HG03175 (cell line): ENCODE data around the gene SEC14L6.

Source experiments
- ATAC-seq: cut with Tn5 transposase; IDR thresholded peaks from one replicate; pipeline ENCODE4 v1.9.1; 2021; ENCODE audit warnings: mild to moderate bottlenecking, moderate library complexity; ENCODE audit not compliant: unreplicated experiment

The SEC14L6 gene

DNA sequence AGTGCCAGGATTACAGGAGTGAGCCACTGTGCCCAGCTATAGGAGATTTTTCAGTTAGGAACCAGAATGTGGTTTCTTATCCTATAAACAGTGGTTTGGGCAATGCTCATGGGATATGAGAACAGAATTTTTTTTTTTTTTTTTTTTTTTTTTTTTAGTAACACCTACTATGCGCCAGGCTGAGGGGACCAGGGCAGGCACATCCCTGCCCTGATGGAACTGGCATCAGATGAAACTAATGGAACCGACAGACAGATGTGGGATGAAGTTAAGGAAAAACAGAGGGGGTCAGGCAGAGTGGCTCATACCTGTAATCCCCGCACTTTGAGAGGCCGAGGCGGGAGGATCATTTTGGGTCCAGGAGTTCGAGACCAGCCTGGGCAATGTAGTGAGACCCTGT, 45.9 kb downstream of the SEC14L6 start:
- no peak for ATAC-seq

DNA sequence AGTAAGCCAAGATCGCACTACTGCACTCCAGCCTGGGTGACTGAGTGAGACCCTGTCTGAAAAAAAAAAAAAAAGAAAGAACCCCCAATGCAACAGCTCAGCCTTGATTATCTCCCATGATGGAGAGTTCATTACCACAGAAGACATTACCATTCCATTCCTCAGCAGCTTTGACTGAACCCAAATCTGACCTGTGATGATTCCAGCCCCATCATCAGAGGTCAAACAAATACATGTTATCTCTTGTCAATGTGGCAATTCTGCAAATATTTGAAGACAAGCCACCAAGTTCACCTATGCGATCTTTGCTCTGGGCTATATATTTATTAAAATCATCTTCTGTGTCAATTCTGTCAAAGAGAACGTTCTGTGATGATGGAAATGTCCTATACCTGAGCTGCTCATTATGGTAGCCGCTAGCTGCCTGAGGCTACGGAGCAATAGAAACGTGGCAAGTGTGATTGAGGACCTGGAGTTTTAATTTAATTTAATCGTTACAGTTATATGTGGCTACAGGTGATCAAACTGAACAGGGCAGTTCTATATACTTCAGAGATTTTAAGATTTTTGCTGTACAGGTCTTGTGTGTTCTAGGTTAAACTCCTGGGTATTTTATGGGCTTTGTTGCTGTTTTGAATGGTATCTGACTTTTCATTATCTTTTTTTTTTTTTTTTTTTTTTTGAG, 48.9 kb downstream of the SEC14L6 start:
- no peak for ATAC-seq

DNA sequence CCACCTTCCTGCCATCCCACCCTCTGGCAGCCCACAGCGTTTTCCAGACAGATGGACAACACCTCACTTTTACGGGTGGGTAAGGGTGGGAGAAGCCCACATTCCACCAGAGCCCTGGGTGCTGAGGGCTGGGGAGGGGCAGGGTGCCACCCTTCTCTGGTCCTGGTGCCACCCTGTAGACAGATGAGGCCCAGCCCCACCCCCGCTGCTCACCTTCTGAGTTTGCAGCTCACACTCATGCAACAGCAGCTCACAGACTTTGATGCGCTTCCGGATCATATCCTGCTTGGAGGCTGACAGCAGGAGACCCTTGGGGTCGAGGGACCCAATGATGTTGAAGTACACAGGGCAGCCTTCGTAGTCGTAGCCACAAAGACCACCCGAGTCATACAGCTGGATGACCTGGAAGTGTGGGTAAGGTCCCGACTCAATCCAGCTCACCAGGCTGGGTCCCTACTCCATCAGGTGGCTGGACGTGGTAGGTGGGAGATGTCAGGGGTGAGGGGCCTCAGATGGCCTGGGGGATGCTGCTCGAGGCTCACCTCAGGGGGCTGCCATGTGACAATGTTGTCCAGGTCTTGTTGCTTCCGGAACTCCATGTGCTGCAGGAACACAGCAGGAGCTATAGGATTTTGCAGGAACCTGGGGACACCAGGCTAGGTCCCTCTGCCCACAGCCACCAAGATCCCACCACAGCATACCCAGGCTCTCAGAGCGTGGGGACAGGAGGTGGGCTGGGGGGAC, 51.3 kb downstream of the SEC14L6 start:
- no peak for ATAC-seq

DNA sequence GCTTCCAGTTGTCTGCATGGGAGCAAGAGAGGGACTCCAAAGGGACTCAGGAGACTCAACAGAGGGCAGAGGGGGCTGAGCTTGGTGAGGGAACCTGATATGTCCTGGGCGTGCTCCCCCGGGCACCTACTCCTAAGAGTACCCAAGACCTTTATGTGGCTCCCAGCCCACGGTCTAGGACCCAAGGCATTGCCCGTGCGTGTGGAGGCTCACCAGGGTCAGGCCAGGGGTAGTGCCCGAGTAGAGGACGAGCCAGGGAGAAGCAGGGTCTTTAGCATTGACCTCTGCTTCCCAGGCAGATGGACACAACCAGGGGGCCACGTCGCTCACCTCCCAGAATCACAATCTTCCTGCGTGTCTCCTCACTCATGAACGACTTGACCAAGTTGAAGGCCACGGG, 54.4 kb downstream of the SEC14L6 start:
- no peak for ATAC-seq

DNA sequence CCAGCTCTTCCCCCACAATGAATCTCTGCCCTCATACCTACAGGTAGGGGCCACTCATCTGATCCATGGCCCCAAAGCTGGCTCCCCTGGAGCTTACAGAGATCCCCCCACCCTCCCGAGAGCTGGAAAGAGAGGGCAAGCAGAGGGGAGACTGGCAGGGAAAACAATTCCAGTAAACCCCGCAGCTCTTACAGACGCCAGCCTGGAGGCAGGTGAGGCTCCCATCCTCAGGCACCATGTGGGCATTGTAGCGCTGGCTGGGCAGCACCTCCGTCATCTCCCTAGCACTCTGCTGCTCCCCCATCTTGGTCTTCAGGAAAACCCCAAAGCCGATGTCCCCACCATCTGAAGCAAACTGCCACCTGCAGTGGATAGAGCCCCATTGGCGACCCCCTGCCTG, 55.2 kb downstream of the SEC14L6 start:
- no peak for ATAC-seq

DNA sequence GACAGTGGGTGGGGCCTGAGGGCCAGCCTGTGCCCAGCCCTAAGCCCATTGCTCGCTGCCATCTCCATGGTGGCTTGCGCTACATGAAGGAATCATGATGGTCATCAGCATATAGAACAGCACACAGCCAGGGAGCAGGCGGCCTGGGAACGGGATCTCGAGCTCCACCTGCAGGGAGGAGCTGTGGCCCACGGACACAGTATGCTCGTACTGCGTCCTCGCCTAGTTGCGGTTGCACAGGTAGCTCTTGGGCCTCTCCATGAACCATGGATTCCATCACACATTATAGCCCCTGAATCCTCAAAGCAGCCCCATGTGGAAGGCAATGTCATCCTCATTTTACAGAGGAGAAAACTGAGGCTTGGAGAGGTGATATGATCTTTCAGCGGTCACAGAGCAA, 56.1 kb downstream of the SEC14L6 start:
- ATAC-seq, result no peak

DNA sequence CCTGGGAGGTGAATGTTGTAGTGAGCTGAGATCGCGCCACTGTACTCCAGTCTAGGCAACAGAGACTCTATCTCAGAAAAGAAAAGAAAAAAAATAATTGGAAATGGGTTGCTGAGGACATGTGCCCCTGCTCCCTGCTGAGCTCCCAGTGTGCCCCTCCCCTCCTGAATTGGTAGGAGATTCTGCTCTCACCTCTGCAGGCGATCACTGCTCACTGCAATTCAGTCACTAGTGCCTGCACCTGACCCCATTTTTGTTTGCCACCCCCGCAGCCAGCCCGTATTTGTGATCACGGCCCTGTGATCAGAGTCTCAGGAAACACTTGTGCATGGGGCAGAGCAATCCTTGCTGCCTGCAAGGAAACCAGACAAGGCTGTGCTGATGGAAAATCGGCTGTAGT, 58.4 kb downstream of the SEC14L6 start:
- no peak for ATAC-seq

DNA sequence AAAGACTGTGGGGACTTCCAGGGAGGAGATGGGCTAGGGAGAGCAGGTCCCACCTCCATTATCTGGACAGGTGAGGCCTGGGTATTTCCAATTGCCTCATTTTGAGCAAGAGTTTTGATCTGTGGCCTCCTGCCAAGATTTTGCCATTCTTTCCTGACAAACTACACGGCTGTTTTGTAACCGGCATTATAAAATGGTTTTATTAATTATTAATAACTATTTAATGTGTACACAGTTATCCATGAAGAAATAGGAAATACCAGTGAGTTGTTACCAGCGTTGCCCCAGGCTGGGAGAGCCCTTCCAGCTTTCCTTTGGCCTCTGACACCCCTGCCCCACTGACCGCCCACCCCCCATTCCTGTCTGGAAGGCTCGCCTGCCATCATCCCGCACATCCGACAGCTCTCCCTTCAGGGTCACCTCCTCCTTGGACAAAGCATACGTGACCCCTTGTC, 59.9 kb downstream of the SEC14L6 start:
- no peak for ATAC-seq

DNA sequence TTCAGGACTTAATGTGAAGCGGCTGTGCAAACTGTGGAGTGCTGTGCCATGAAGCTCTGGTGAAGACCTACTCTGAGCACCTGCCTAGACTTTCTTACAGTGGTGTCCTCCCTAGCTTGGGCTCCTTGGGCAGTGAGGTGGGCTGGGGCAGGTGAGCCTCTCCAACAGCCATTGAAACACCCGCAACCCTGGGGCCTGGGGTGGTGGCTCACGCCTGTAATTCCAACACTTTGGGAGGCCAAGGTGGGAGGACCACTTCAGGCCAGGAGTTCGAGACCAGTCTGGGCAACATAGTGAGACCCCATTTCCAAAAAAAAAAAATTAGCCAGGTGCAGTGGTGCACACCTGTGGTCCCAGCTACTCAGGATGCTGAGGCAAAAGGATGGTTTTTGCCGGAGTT, 60.4 kb downstream of the SEC14L6 start:
- ATAC-seq, result no peak

DNA sequence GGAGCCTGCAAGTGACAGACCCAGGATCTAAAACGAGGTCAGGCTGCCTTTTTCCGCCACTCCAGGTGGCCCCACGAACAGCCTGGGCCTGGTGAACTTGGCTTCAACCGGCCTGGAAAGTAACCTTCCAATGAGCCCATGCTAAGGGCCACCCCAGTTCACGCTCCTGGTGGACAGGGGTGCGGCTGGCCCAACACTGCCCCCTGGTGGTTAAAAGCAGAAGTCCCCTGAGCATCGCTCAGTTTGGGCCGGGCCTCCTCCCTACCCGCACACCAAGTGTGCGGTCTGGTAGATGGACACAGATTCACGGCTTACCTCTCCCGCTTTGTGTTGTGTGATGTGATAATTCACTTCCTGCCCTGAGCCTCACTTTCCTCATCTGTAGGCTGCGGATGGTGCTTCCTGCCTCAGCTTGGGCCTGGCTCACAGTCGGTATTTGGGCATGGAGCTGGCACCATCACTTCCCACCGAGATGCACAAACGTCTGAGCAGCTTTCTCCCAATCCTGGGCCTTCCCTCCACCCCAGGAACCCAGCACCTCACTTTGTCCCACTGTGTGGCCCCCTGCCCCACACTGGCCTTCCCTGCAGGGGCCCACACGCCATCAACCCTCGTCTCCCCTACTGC, 61.1 kb downstream of the SEC14L6 start:
- ATAC-seq, result peak; percentile 43

DNA sequence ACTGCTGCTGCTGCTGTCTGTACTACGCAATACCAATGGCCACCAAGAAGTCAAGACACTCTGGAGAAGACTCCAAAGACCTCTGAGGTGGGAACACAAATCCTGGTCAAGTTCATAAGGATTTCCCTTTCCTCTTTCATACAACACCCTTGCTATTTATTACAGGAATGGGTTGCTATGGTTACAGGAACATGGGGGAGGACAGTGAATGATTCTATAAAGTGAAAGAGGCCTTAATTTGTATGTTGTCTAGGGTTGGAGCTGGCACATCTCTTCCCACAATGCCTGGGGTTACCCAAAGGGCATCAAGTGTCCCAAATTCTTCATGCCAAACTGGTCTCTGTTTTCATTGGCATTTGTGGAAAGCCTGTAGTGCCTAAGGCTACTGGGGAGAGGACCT, 63.4 kb downstream of the SEC14L6 start:
- no peak for ATAC-seq

DNA sequence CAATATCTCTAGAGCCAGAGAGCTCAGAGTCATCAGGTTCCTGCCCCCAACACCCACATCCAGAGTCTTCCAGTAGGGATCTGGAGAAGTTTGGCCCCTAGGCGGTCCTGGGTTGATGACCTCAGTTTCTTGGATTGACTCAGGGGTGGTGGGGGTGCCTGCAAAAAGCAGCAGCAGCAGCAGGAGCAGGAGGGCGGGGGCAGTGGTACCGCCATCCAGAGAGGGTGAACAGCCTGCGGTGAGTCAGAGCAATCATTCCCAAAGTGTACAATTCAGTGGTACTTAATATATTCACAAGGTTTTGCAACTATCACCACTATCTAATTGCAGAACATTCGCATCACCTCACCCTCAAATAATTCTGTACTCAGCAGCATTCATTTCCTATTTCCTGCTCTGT, 64.8 kb downstream of the SEC14L6 start:
- no peak for ATAC-seq

DNA sequence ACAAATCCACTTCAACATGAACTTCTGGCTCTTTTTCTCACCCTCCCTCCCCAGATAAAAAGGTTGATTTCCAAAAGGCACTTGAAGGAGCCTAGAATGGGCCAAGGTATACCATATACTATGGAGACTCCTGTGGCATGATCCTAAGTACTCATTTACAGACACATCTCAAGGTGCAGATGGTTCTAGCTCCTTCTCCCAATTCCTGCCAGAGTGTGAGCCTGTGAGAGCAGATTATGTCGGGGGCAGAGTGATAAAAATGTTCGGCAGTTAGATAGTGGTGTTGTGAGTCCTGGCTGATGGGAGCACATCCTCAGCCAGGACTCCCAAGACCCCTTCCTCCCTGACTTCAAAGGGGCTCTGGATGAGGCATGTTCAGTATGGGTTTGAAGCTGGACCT, 66.6 kb downstream of the SEC14L6 start:
- ATAC-seq, result no peak

DNA sequence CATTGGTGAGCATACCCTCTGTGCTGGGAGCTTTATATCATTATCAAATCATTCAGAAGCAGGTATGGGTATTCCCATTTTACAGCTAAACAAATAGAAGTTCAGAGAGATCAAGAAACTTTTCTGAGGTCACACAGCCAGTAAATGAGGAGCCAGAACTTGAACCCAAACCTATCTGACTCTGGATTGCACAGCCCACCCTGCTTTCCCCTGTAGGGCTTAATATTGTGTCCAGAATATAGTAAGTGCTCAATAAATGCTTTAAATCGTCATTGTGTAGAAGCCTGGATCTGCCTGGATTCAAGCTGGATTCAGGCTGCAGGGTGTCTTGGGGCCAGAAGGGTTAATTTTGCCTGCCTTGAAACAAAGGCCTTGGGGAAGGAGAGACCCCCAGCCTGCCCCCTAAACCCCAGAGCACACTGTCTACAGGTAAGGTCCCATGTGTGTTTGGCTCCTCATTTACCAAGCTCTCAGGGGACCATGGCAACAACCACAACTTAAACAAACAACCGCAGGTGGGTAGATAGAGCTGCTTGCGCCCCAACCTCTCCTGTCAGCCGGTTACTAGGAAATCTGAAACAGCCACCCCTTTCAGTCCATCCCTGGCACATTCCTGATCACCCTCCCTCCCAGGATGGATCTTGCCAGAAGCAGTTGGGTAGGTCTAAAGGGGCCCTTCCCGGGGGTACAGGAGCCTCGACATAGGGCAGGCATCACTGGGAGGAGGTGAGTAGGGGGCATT, 71.7 kb downstream of the SEC14L6 start:
- ATAC-seq, result no peak

DNA sequence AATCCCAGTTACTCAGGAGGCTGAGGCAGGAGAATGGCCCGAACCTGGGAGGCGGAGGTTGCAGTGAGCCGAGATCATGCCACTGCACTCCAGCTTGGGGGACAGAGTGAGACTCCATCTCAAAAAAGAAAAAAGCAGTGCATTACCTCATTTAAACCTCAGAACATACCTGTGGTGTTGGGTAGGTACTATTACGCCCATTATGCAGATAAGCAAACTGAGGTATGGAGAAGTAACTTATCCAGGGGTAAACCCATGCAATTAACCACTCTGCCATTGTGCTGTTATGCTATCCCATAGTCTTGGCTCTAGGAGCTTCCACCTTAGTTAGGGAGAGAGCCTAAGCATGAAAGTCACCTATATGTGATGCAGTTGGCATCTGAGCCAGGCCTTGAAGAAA, 72.4 kb downstream of the SEC14L6 start:
- no peak for ATAC-seq

DNA sequence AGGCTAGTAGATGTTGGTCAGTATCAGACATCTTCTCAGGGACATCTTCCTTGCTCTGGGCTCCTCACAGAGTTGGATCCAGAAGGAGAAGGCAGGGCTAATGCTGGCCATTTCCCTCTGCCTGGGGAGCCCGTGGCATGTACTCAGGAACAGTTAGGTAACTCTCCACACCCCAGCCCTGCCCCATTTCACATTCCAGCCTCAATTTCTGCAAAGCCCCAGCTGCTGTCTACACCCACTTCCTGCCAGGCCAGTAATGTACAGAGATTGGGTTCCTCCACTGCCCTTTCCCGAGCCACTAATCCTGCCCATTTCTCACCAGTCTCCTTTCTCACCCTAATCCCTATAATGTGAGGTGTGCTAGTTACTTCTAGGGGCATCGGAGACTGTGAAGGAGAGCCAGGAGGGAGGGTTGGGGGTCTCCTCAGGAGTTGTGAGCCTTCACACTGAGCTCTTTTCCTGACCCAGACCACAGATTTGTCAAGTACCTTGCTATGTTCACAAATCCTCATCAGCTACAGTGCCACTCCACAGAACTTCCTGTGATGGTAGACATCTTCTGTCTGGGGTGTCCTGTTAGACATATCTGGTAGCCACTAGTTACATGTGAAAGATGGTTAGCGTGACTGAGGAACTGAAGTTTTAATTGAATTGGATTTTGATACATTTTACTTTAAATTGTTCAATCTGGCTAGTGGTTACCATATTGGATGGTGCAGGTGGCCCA, 73.4 kb downstream of the SEC14L6 start:
- no peak for ATAC-seq
